Measurements from ENCODE around the gene BNIPL. TPM values are rescaled to one million over a fixed set of nuclear protein-coding genes. Genes with fewer than 3 reads are reported as not detected.
A peak's percentile ranks its signal among the peaks of the same experiment; 100 is the strongest.

The BNIPL gene
- total and polyA plus RNA-seq, 2 of the 13 experiments (the other 11 are each of a cell fraction or from before 2014, with no cell fraction given) = 0.40 to 1.1 TPM

DNA sequence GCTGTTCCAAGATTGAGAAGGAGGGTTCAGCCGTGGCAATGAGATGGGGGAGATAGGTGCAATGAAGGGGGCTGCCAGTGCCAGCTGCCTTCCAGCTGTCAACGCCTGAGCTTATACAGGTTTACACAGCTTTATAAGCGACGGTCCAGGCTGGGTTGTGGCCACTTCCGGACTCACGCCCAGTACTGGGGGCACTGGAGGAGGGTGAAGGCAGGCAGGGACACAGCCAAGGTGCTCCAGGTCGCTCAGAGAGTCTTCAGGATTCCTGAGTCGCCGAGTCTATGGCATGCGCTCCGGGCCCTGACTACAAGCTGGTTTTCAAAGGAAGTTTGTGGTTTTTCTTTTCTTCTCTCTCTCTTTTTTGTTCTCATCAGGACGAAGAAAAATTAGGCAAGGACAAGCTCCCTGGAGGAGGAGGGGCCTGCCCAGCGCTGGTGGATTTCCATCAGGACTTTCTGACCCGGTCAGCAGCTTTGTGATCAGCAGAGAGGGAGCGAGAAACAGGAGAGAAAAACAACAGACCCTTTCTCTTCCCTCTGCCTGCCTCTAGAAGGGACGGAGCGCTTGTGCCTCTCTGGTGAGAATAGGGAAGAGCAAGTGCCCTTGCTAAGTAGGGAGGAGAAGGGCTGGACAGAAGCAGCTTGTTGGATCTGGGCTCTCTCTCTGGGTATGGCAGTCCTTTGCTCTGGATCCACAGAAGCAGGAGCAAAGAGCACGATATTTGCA lies 29.9 kb upstream of the BNIPL start, which contains the start of gene MINDY1 (continued):
- TF ChIP-seq ZNF569 (CRISPR knock-in tag; IDR thresholded peaks at IDR 0.05; ENCODE audit: borderline replicate concordance) = no peak
- TF ChIP-seq, protein P1, sequence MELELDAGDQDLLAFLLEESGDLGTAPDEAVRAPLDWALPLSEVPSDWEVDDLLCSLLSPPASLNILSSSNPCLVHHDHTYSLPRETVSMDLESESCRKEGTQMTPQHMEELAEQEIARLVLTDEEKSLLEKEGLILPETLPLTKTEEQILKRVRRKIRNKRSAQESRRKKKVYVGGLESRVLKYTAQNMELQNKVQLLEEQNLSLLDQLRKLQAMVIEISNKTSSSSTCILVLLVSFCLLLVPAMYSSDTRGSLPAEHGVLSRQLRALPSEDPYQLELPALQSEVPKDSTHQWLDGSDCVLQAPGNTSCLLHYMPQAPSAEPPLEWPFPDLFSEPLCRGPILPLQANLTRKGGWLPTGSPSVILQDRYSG (CRISPR knock-in tag; IDR thresholded peaks at IDR 0.05) = no peak
- no peak for TF ChIP-seq KLF9 (CRISPR knock-in tag; IDR thresholded peaks at IDR 0.05; ENCODE audit: low read depth)
- TF ChIP-seq ZFX (CRISPR knock-in tag; IDR thresholded peaks at IDR 0.05; ENCODE audit: low read depth) = peak; percentile 47
- no peak for TF ChIP-seq HNRNPH1 (optimal IDR thresholded peaks at IDR 0.05; ENCODE audit: low read depth, low read length)
- TF ChIP-seq, protein P2, sequence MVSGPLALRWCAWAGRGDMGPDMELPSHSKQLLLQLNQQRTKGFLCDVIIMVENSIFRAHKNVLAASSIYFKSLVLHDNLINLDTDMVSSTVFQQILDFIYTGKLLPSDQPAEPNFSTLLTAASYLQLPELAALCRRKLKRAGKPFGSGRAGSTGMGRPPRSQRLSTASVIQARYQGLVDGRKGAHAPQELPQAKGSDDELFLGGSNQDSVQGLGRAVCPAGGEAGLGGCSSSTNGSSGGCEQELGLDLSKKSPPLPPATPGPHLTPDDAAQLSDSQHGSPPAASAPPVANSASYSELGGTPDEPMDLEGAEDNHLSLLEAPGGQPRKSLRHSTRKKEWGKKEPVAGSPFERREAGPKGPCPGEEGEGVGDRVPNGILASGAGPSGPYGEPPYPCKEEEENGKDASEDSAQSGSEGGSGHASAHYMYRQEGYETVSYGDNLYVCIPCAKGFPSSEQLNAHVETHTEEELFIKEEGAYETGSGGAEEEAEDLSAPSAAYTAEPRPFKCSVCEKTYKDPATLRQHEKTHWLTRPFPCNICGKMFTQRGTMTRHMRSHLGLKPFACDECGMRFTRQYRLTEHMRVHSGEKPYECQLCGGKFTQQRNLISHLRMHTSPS (CRISPR knock-in tag; IDR thresholded peaks at IDR 0.05; ENCODE audit: low read depth) = no peak
- no peak for TF ChIP-seq SAFB2 (CRISPR knock-in tag; IDR thresholded peaks at IDR 0.05; ENCODE audit: borderline replicate concordance, low read depth)
- TF ChIP-seq, protein P3, sequence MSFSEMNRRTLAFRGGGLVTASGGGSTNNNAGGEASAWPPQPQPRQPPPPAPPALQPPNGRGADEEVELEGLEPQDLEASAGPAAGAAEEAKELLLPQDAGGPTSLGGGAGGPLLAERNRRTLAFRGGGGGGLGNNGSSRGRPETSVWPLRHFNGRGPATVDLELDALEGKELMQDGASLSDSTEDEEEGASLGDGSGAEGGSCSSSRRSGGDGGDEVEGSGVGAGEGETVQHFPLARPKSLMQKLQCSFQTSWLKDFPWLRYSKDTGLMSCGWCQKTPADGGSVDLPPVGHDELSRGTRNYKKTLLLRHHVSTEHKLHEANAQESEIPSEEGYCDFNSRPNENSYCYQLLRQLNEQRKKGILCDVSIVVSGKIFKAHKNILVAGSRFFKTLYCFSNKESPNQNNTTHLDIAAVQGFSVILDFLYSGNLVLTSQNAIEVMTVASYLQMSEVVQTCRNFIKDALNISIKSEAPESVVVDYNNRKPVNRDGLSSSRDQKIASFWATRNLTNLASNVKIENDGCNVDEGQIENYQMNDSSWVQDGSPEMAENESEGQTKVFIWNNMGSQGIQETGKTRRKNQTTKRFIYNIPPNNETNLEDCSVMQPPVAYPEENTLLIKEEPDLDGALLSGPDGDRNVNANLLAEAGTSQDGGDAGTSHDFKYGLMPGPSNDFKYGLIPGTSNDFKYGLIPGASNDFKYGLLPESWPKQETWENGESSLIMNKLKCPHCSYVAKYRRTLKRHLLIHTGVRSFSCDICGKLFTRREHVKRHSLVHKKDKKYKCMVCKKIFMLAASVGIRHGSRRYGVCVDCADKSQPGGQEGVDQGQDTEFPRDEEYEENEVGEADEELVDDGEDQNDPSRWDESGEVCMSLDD (CRISPR knock-in tag; IDR thresholded peaks at IDR 0.05; ENCODE audit: borderline replicate concordance) = no peak
- TF ChIP-seq NR1H2 (CRISPR knock-in tag; IDR thresholded peaks at IDR 0.05; ENCODE audit: borderline replicate concordance, low read depth) = no peak
- no peak for TF ChIP-seq NFATC3 (CRISPR knock-in tag; IDR thresholded peaks at IDR 0.05)
- TF ChIP-seq, protein P4, sequence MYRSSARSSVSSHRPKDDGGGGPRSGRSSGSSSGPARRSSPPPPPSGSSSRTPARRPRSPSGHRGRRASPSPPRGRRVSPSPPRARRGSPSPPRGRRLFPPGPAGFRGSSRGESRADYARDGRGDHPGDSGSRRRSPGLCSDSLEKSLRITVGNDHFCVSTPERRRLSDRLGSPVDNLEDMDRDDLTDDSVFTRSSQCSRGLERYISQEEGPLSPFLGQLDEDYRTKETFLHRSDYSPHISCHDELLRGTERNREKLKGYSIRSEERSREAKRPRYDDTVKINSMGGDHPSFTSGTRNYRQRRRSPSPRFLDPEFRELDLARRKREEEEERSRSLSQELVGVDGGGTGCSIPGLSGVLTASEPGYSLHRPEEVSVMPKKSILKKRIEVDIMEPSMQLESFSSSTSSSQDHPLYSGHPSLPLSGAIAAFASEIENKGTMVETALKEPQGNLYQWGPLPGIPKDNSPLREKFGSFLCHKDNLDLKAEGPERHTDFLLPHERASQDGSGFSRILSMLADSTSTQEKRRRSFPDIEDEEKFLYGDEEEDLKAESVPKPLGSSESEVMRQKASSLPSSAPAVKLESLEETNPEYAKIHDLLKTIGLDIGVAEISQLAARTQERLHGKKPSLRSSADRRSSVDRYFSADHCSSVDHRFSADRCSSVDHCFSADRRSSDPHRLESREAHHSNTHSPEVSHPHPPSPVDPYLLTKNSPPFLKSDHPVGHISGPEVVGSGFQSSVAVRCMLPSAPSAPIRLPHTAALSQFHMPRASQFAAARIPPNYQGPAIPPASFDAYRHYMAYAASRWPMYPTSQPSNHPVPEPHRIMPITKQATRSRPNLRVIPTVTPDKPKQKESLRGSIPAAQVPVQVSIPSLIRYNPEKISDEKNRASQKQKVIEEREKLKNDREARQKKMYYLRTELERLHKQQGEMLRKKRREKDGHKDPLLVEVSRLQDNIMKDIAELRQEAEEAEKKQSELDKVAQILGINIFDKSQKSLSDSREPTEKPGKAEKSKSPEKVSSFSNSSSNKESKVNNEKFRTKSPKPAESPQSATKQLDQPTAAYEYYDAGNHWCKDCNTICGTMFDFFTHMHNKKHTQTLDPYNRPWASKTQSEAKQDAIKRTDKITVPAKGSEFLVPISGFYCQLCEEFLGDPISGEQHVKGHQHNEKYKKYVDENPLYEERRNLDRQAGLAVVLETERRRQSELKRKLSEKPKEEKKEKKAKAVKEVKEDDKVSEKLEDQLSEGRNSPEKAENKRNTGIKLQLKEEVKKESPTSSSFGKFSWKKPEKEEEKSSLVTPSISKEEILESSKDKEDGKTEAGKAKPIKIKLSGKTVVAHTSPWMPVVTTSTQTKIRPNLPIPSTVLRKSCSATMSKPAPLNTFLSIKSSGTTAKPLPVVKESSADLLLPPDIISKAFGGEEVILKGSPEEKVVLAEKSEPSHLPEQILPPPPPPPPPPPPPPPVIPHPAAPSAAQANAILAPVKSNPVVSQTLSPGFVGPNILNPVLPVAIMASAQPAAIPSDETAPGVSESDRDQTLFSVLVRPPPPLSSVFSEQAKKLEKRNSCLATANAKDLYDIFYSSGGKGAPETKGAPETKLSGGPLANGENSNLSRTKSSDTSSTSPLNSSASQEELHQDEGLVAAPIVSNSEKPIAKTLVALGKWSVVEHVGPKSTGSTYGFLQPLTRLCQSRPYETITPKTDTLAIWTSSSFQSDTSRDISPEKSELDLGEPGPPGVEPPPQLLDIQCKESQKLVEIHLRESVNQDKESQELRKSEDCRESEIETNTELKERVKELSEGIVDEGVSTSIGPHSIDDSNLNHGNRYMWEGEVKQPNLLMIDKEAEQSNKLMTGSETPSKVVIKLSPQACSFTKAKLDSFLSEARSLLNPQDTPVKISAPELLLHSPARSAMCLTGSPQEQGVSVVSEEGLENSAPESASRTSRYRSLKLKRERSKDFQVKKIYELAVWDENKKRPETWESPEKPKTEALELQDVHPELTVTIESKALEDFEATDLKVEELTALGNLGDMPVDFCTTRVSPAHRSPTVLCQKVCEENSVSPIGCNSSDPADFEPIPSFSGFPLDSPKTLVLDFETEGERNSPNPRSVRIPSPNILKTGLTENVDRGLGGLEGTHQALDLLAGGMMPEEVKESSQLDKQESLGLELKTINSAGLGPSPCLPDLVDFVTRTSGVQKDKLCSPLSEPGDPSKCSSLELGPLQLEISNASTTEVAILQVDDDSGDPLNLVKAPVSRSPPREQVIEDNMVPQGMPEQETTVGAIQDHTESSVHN (CRISPR knock-in tag; IDR thresholded peaks at IDR 0.05) = no peak
- no peak; the same call in 1 of the 2 replicates for TF ChIP-seq MEIS1 (CRISPR knock-in tag; IDR thresholded peaks at IDR 0.05; ENCODE audit: borderline replicate concordance)
- TF ChIP-seq GATAD2A (CRISPR knock-in tag; IDR thresholded peaks at IDR 0.05) = peak; percentile 33; the same call in 1 of the 2 replicates
